Head of caudate nucleus (tissue), 42 donors: ENCODE measurements around the gene URAD.
"Not testable (repeated sequence)": the region's sequence is repeated elsewhere in the genome, so short reads cannot be mapped to it uniquely, and the experiment has no call there.

ENCODE experiments used
- DNase-seq, 42 donors: peaks; one replicate each; pipeline versions ENCODE4 v3.0.0 to v3.0.0-alpha.2; 2020 to 2021; ENCODE audit warnings: mixed read lengths in 7 of 42
- intact Hi-C: fragments of 100-400 bp; cut with DNase I; formaldehyde crosslinking; loops from one replicate; pipeline ENCODE4 v1.15.0; 2022

URAD gene

DNA sequence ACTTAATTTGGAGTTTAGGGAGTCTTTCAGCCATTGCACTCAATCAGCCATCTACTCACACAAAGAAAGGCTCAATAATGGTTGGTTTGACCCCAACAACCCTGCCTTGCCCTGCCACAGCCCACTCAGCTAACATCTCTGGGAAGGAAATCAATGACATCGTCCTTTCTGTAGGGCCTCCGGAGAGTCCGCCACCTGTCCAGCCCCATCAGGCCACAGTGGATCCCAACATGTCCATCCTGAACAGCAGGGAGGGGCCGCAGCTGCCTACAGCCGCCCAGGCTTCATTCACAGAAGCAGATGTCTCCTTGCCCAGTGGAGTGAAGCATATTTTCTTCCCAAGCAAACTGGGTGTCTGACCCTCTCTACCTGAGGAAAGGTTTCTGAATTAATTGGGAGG is 15.2 kb downstream of the URAD start:
- intact Hi-C loops = no loop called here
- peak in 1 of 42 donors; percentile 13 for DNase-seq

- peak in 1 of 42 donors; percentile 9 for DNase-seq
- intact Hi-C loops = no loop called here
Measured at GRCh38 chr13:27972478-27972820, 16.0 kb downstream of the URAD start.

GRCh38 chr13:27971776-27972477 is 16.6 kb downstream of the URAD start:
- intact Hi-C loops = no loop called here
- peak in 1 of 42 donors; percentile 12 for DNase-seq

GRCh38 chr13:27971236-27971645 is 17.3 kb downstream of the URAD start:
- DNase-seq = no peak
- intact Hi-C loops = no loop called here

- peak in 1 of 42 donors; percentile 16 for DNase-seq
- intact Hi-C loops = no loop called here
Measured at GRCh38 chr13:27970382-27971235, 17.9 kb downstream of the URAD start.

DNA sequence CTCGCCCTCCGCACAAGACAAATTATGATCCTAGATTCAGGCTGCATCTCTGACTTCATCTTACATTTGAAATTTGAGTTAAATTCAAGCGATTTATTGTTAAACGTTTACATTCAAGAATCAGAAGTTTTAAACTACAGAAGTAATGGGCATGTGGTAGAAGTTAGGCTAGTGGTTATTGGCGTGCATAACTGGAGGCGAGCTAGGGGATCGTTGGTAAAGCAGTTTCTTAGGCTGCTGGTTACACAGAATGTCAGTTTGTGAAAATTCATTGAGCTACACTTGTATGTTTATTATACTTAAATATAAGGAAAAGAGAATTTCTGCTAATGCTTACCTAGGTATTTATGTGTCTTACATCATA is 18.6 kb downstream of the URAD start:
- intact Hi-C loops = no loop called here
- DNase-seq = no peak

DNA sequence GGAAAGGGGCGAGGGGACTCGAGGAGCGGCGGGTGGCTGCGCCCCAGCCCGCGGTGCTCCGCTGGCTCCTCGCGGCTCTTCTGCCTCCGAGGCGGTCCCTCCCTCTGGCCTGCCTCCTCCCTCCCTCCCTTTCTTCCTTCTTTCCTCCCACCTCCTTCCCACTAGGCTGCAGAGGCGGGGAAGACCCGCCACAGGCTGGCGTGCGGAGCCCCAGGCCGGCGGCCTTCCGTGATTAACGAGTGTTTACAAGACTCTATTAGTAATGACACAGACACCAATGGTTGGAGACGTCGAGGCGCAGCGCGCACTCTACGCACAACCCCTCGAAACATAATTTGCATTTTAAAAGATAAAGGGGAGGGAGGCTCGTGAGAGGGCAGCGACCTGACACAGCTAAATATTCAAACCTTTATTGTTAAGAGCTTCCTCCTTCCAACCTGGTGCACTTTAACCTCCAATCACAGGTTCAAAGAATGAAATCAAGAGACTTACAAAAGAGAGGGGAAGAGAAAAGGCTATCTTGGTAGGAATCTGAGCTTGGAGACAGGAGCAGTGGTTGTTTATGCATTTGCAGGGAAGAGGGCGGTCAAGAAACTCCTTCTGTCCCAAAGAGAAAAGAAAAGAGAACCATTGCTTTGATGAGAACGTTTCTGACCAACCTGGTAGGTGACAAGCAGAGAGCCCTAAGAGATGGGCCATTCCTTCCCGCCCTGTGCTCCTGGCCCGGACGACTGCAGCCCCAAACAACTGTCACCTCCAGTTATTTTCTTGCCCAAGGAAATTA is 19.2 kb downstream of the URAD start, which contains the start of gene CDX2:
Gene CDX2, minus strand, starts transcription at position 234 of the 784 bp plus-strand sequence. CDS start 309 bp downstream, outside the sequence.
- DNase-seq = peak in 1 of 42 donors; percentile 7
- intact Hi-C loops = no loop called here

DNA sequence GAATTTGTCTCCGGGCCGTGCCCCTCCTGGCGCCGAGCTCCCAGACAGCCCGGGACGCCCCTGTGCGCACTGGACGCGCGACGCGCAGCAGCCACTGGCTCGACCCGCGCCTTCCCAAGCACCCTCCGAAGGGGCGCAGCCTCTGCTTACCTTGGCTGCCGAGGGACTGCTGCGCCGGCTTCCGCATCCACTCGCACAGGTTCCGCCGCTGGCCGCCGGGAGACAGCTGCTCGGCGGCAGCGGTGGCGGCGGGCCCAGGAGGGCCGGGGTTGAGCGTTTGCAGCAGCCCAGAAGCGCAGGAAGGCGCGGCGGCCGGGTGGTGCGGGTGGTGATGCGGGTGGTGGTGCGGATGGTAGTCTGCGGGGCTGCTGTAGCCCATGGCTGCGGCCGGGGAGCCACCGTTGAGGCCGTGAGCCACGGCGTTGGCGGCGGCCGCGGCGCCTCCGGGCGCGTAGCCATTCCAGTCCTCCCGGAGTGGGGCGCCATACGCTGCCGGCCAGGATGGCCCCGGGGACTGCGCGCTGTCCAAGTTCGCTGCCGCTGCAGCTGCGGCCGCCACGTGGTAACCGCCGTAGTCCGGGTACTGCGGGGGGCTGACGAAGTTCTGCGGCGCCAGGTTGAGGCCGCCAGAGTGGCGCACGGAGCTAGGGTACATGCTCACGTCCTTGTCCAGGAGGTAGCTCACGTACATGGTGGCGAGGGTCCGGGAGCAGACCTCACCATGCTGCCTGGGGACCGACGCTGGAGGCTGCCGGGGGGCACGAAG is 20.0 kb downstream of the URAD start:
- intact Hi-C loops = no loop called here
- DNase-seq = peak in 1 of 42 donors; percentile 25

DNA sequence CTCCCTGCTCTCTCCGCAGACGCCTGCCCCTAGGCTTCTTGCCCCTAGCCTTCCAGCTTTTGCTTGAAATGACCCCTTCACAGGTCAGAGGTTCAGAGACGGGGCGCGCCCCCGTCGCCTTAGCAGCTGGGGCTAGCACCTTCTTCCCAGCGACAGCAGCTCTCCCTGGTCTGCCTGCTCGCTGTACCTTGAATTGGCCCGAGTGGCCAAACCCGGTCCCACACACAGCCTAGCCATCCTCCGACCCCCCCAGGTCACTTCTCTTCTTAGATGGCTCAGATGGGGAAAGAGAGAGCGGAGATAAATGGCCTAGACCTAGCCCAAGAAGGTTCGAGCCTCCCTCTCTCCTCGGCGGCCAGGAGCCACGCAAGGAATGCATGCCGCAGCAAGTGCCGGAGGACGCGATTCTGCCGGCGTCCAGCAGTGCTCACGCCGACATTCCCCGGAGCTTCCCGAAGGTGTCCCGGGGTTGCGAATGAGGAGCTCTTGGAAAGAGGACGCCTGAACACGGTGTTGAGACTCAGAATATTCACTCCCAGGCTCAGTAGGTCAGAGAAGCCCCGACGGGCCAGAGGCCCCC is 20.7 kb downstream of the URAD start:
- peak in 1 of 42 donors; percentile 11 for DNase-seq
- intact Hi-C loops = no loop called here

DNA sequence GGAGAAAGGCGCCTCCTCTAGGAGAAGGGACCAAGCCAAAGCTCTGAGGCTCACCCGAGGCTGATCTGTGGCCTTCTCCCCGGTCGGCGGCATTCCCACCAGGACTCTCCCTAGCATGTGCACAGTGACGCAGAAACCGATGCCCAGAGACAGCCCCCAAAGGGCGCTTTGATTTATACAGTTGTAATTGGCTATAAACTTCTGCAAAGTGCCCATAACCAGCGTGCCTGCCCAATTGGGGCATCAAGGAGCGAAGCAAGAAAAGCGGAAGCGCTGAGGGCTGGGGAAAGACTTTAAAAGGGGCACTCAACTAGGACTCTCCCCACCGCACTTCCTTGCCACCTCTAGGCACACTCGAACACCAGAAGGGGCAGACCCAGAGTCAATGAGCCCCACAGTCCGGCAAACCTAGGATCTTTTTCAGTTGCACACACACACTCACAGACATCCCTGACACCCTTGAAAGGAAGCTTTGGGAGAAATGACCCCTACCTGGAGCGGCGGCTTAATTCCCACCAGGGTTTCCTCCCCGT is 21.2 kb downstream of the URAD start:
- DNase-seq = peak in 1 of 42 donors; percentile 12
- intact Hi-C loops = no loop called here

DNA sequence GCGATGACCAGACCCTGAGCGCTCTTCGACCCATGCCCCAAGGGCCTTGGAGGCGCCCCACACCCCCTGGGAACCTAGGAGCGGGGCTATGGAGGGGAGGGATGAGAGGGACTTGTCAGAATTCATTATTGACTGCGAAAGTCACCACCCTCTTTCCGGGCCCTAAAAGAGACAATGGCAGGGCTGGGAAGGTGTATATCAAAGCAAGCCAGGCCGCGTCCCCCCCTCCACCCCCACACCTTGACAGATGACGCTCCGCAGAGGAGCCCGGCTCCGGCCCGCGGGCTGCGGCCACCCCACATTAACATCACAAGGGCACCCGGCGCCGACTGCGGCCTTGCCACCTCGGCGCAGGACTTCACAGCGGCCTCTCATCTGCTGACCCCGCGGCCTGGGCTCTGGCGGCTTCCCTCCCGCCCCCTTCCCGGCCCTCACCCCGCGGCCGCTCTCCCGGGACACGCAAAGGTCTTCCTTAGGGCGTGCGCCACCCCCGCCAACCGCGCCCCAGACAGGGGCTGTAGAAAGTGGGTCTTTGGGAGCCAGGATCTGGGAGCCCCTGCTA is 21.8 kb downstream of the URAD start:
- DNase-seq = peak in 1 of 42 donors; percentile 14
- intact Hi-C loops = no loop called here

DNA sequence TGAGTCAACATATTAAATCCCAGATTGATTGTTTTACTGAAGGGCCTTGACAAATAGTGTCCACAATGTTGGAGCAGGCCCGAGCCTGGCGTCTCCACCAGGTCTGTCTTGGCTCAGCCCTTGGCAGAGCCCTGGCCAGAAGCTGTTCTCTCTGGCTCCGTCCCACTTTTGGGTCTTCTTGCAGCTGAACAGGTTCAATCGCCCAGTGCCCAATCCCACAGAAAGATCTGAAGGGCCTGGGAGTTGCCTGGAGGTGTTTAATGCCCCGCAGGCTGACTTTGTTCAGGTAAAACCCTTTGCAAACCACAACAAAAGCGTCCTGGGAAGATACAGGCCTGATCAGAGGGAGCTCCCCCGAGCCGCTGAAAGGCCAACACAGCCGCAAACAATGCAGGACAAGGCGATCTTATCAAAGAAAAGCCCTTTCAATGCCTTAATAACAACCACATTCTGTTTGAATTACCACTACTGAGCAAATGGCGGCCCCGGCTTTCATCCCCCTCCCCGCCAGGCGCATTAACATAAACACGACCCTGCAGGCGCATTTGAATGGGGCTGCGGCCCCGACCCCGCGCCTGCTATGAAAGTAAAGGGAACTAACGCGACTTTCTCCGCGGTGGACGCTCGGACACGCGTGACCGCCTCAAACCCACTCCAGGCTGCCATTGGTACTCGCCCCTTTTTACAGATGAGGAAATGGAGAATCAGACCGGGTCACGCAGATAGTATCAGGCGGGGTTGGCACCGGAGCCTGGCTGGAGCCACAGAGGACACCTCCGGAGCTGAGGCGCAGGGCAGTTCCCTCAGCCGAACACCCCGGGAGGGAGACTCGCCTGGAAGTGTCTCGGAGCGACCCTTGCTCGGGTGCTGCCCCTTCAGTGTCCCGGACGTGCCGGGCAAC is 22.5 kb downstream of the URAD start:
- peak in 1 of 42 donors; percentile 12 for DNase-seq

DNA sequence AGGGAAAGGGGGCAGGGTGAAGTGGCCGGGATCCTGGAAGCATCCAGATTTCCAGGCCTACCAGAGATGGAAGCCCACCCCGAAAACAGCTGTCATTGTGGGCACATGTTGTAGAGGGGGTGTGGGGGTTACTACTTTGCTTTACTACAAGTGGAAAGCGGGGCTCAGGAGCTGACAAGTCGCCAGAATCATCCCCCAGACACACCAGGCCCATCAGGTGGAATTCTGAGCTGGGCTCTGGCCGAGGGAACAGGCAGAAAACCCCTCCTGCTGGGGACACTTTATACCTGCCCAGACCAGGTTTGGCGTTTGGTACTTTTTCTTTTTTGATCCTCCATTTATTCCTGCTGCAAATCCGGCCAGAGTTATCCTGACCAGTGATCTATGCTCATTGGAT is 23.2 kb downstream of the URAD start:
- intact Hi-C loops = no loop called here

More for the DNA sequence above, 22.5 kb downstream of the URAD start:
- intact Hi-C loops = no loop called here

GRCh38 chr13:27964741-27965323 is 23.7 kb downstream of the URAD start:
- peak in 1 of 42 donors; percentile 14 for DNase-seq
- intact Hi-C loops = no loop called here

More for the DNA sequence above, 23.2 kb downstream of the URAD start:
- DNase-seq = peak in 1 of 42 donors; percentile 5

DNA sequence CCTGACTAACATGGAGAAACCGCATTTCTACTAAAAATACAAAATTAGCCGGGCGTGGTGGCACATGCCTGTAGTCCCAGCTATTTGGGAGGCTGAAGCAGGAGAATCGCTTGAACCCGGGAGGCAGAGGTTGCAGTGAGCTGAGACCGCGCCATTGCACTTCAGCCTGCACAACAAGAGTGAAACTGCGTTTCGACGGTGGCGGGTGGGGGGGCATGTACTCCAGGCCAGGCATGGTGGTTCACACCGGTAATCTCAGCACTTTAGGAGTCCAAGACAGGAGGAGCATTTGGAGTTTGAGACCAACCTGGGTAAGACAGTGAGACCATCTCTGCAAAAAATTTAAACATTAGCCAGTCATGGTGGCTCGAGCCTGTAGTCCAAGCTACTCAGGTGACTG is 24.3 kb downstream of the URAD start:
- intact Hi-C loops = not testable (repeated sequence)
- peak in 1 of 42 donors; percentile 13 for DNase-seq

DNA sequence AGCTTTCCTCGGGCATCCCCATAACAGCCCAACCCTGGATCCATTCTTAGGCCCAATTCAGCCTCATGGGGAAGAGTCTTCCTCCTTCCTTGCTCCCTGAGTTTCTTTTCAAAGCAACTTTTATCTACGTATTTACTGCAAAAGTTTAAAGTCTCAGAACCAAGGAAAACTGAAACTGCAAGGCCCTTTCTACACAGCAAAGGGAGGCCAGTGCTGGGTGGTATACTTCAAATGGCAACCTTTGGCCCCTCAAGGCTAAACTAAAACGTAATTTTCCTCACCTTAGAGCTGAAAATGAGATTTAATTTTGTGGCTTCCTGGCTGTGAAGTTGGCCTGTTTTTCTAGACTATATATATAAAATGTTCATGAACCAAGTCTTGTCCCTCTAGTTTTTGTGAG is 25.0 kb downstream of the URAD start:
- DNase-seq = no peak
- intact Hi-C loops = no loop called here
